Occipital lobe (tissue), 2 donors: ENCODE data around the gene EPHA2. TPM values are rescaled to one million over a fixed set of nuclear protein-coding genes. Genes with fewer than 3 reads are reported as not detected.
A peak's percentile ranks its signal among the peaks of the same experiment; 100 is the strongest.
"Not testable (repeated sequence)": the region's sequence is repeated elsewhere in the genome, so short reads cannot be mapped to it uniquely, and the experiment has no call there.

Experiments
- DNase-seq: peaks from one replicate; lab custom pipeline; 2025; lab: John Stamatoyannopoulos, UW
- total RNA-seq: library from RNA; depleted of rRNA; stranded (reverse); fragments of >200 nt; gene quantifications from one replicate; pipeline ENCODE4 v1.2.3, GENCODE V29; 2014

EPHA2 gene
- 1.1 TPM for total RNA-seq

- peak; percentile 28 for DNase-seq
These were observed at the start of gene EPHA2 for GRCh38 chr1:16155537-16156410. Gene EPHA2, minus strand, starts transcription at chr1:16156069. Its CDS starts 137 bp downstream, at chr1:16155932.

- no peak for DNase-seq
These were observed 49.4 kb upstream of the EPHA2 start for GRCh38 chr1:16205334-16205671.

- DNase-seq, result no peak
These were observed 48.9 kb upstream of the EPHA2 start for GRCh38 chr1:16204634-16205333.

- DNase-seq, result no peak
These were observed 48.3 kb upstream of the EPHA2 start for GRCh38 chr1:16204216-16204615.

GRCh38 chr1:16203550-16203949, 47.7 kb upstream of the EPHA2 start:
- DNase-seq, result no peak

GRCh38 chr1:16202281-16203210, 46.7 kb upstream of the EPHA2 start:
- DNase-seq, result no peak

- DNase-seq, result no peak
These were observed 43.8 kb upstream of the EPHA2 start for GRCh38 chr1:16199700-16200099.

- no peak for DNase-seq
These were observed 43.3 kb upstream of the EPHA2 start for GRCh38 chr1:16199157-16199501.

GRCh38 chr1:16198444-16199156, 42.7 kb upstream of the EPHA2 start:
- no peak for DNase-seq

- DNase-seq, result no peak
These were observed 41.0 kb upstream of the EPHA2 start for GRCh38 chr1:16196874-16197273.

GRCh38 chr1:16196139-16196538, 40.3 kb upstream of the EPHA2 start:
- DNase-seq, result not testable (repeated sequence)

GRCh38 chr1:16195518-16195905, 39.6 kb upstream of the EPHA2 start:
- DNase-seq, result no peak

- DNase-seq, result no peak
These were observed 36.2 kb upstream of the EPHA2 start for GRCh38 chr1:16191916-16192546.

GRCh38 chr1:16191309-16191708, 35.4 kb upstream of the EPHA2 start:
- no peak for DNase-seq

- no peak for DNase-seq
These were observed 34.2 kb upstream of the EPHA2 start for GRCh38 chr1:16189921-16190621.

GRCh38 chr1:16189003-16189402, 33.1 kb upstream of the EPHA2 start:
- no peak for DNase-seq

GRCh38 chr1:16187748-16188401, 32.0 kb upstream of the EPHA2 start:
- peak; percentile 18 for DNase-seq

- DNase-seq, result no peak
These were observed 30.9 kb upstream of the EPHA2 start for GRCh38 chr1:16186655-16187235.
